Thyroid gland (tissue), 4 donors: ENCODE results near the gene DSC2. TPM values are rescaled to one million over a fixed set of nuclear protein-coding genes. Genes with fewer than 3 reads are reported as not detected.

Source experiments
- DNase-seq, 2 donors: peaks; one replicate each; pipeline ENCODE4 v3.0.0-alpha.2; 2019
- H3K27ac ChIP-seq, 3 donors: fragments of 200-600 bp; sonication (generic); 1 replicate in 2 of 3; 2 replicates in 1 of 3; pipeline ENCODE4 v1.5.1; 2016 to 2019; ENCODE audit warnings: mild to moderate bottlenecking in 1 of 3, moderate library complexity in 1 of 3
- H3K27me3 ChIP-seq: fragments of 200-600 bp; sonication (generic); one replicate; pipeline ENCODE4 v1.5.1; 2019
- H3K36me3 ChIP-seq, 2 donors: fragments of 200-600 bp; sonication (generic); one replicate each; pipeline ENCODE4 v1.5.1; 2016 to 2019
- H3K4me1 ChIP-seq, 2 donors: fragments of 200-600 bp; sonication (generic); one replicate each; pipeline ENCODE4 v1.5.1; 2017 to 2019
- H3K4me3 ChIP-seq, 3 donors: fragments of 200-600 bp; sonication (generic); replicated peaks in 1 of 3; 1 replicate in 2 of 3; 2 replicates in 1 of 3; pipeline ENCODE4 v1.5.1; 2016; ENCODE audit warnings: mild to moderate bottlenecking in 1 of 3
- H3K9me3 ChIP-seq: fragments of 200-600 bp; sonication (generic); one replicate; pipeline ENCODE4 v1.5.1; 2017
- POLR2A ChIP-seq, 2 donors: fragments of 450-650 bp; IDR thresholded peaks; one replicate each; pipeline ENCODE4 v1.6.1; 2017; ENCODE audit warnings: antibody characterized with exemption in 2 of 2, mild to moderate bottlenecking in 2 of 2, moderate library complexity in 1 of 2
- WGBS, 2 donors: methylation state at CpG; one replicate each; pipeline ENCODE4 v1.1.5; 2017; 5-methylcytosine and 5-hydroxymethylcytosine counted together
- intact Hi-C: fragments of 100-400 bp; cut with DNase I; formaldehyde crosslinking; loops from one replicate; pipeline ENCODE4 v1.15.1; 2023
- total RNA-seq, 4 donors: library from RNA; depleted of rRNA; stranded (reverse); fragments of >200 nt; gene quantifications; one replicate each; pipeline ENCODE4 v1.2.3, GENCODE V29; 2016
- TF ChIP-seq, protein P1 (sequence below), 6 experiments: fragments of 200-600 bp in 3 of 6; fragments of 450-650 bp in 3 of 6; sonication (generic) in 3 of 6; IDR thresholded peaks; one replicate each; pipeline ENCODE4 v1.5.1; 2016 to 2019; ENCODE audit warnings: antibody characterized with exemption in 6 of 6, mild to moderate bottlenecking in 2 of 6, inconsistent platforms in 1 of 6, moderate library complexity in 1 of 6

The DSC2 gene
- total RNA-seq, 4 donors from 2014 or later = 7.0 to 11.7 (median 7.5) TPM

DNA sequence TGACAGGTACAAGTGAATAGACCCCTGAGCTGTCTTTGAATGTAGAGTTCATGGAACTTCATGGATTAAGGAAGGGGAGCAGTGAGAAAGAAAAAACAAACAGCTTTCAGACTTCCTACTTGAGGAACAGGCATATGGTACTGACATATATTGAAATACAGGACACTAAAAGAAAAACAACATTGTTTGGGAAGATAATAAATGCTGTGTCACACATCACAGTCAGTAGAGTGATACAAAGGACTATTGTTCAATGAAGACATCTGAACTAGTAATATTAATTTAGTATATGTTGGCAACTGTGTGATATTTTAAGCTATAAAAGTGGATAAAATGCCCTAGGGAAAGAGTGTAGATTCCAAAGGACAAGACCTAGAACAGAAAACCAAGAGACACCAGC, 3.3 kb downstream of the DSC2 start:
- Histone ChIP-seq H3K36me3 (no peaks in the 10 kb centered on the region), H3K27me3 (no peaks in the 10 kb centered on the region), H3K9me3 (no peaks in the 10 kb centered on the region), H3K4me3 (no peak overlapping the region), H3K4me1 (peaks cover 0 to 7% of the 10 kb centered on the region in 2 donors), H3K27ac (no peak overlapping the region)
- TF ChIP-seq, protein P1, sequence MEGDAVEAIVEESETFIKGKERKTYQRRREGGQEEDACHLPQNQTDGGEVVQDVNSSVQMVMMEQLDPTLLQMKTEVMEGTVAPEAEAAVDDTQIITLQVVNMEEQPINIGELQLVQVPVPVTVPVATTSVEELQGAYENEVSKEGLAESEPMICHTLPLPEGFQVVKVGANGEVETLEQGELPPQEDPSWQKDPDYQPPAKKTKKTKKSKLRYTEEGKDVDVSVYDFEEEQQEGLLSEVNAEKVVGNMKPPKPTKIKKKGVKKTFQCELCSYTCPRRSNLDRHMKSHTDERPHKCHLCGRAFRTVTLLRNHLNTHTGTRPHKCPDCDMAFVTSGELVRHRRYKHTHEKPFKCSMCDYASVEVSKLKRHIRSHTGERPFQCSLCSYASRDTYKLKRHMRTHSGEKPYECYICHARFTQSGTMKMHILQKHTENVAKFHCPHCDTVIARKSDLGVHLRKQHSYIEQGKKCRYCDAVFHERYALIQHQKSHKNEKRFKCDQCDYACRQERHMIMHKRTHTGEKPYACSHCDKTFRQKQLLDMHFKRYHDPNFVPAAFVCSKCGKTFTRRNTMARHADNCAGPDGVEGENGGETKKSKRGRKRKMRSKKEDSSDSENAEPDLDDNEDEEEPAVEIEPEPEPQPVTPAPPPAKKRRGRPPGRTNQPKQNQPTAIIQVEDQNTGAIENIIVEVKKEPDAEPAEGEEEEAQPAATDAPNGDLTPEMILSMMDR (IDR thresholded peaks at IDR 0.05) = no peak
- TF ChIP-seq POLR2A (IDR thresholded peaks at IDR 0.05) = no peak
- intact Hi-C loops = no loop called here
- no peak for DNase-seq

DNA sequence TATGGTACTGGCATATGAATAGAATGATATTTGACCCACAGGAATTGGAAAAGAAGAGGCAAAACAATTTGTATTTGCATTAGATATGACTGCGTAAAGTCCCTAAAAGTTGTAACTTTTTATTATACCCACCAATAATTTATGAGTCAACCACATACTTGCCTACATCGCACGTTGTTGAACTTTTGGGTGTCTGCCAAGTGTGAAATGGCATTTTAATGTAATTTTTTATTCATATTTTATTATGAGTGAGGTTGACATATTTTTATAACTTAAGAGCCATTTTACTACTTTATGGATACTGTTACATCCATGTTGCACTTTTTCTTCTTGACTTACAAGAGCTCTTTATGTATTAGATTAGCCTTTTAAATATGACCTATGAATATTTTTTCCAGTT, 4.6 kb downstream of the DSC2 start:
- no peak for TF ChIP-seq POLR2A (IDR thresholded peaks at IDR 0.05)
- TF ChIP-seq, protein P1 (IDR thresholded peaks at IDR 0.05) = no peak
- no peaks in the 10 kb centered on the region for H3K36me3 ChIP-seq
- no peaks in the 10 kb centered on the region for H3K9me3 ChIP-seq
- intact Hi-C loops = no loop called here
- no peak overlapping the region for H3K27ac ChIP-seq
- H3K4me1 ChIP-seq = peaks cover 0 to 7% of the 10 kb centered on the region in 2 donors
- DNase-seq = no peak
- no peaks in the 10 kb centered on the region for H3K27me3 ChIP-seq
- 84 to 85% methylated on average over 3 of the region's 3 CpGs for WGBS, 2 donors
- H3K4me3 ChIP-seq = no peak overlapping the region

DNA sequence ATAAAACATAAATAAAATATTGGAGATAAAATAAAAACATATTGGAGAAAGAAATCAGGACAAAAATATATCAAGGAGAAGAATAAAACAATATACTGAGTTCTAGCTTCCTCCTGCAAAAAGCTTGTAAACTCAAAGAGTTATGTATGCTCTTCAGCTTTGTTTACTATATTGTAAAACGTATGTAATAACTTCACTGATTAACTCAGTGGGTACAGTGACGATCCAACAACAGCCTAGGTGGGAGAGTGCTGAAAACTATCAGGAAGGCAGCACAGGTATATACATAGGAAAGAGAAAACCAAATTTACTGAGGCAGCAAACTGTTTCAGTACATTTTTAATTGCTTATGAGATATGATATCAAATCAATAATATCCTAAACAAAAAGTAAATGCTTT, 8.3 kb downstream of the DSC2 start:
- Histone ChIP-seq H3K4me1 (no peaks in the 10 kb centered on the region), H3K36me3 (no peaks in the 10 kb centered on the region), H3K27ac (no peak overlapping the region), H3K4me3 (no peak overlapping the region), H3K27me3 (no peaks in the 10 kb centered on the region), H3K9me3 (no peaks in the 10 kb centered on the region)
- intact Hi-C loops = no loop called here
- no peak for TF ChIP-seq POLR2A (IDR thresholded peaks at IDR 0.05)
- TF ChIP-seq, protein P1 (IDR thresholded peaks at IDR 0.05) = no peak
- WGBS, 2 donors = 88 to 90% methylated on average over 2 of the region's 2 CpGs
- DNase-seq = no peak

DNA sequence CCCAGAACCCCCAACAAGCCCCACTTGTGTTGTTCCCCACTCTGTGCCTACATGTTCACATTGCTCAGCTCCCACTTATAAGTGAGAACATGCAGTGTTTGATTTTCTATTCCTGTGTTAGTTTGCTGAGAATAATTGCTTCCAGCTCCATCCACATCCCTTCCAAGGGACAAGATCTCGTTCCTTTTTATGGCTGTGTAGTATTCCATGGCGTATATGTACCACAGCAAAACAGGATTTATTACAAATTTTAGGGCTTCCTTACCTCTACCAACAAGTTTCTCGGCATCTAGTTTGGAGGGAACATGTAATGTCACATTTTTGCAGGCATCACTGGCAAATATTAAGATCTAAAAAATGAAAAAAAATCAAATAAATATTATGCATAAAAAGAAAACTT, 8.9 kb downstream of the DSC2 start:
- DNase-seq = no peak
- no peaks in the 10 kb centered on the region for H3K9me3 ChIP-seq
- H3K4me1 ChIP-seq = no peaks in the 10 kb centered on the region
- intact Hi-C loops = no loop called here
- no peak overlapping the region for H3K27ac ChIP-seq
- 93 to 95% methylated on average over 3 of the region's 3 CpGs for WGBS, 2 donors
- H3K36me3 ChIP-seq = no peaks in the 10 kb centered on the region
- H3K4me3 ChIP-seq = no peak overlapping the region
- no peaks in the 10 kb centered on the region for H3K27me3 ChIP-seq
- no peak for TF ChIP-seq POLR2A (IDR thresholded peaks at IDR 0.05)
- TF ChIP-seq, protein P1 (IDR thresholded peaks at IDR 0.05) = no peak

DNA sequence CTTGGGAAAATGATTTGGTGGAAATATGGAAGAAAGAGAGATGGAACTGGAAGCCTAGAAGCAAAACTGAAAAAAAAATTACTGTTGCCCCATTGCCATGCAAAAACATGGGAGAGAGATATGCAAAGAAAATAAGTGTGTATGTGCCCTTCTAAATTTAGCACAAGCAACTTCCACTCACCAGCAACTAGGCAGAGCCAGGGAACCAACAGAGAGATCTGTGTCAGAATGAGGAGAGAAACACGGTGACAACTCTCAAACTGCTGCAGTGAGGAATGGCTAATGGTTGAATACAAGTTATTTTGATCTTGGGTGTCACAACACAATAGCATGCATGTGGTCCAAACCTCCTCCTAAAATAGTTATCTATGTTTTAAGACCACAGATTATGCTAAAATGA, 10.9 kb downstream of the DSC2 start:
- Histone ChIP-seq H3K27ac (no peak overlapping the region), H3K4me1 (no peaks in the 10 kb centered on the region), H3K27me3 (no peaks in the 10 kb centered on the region), H3K36me3 (peaks cover 0 to 3% of the 10 kb centered on the region in 2 donors), H3K4me3 (no peak overlapping the region), H3K9me3 (no peaks in the 10 kb centered on the region)
- DNase-seq = no peak
- TF ChIP-seq, protein P1 (IDR thresholded peaks at IDR 0.05) = no peak
- no peak for TF ChIP-seq POLR2A (IDR thresholded peaks at IDR 0.05)
- intact Hi-C loops = no loop called here
- whole genome bisulfite sequencing, 2 donors = 87 to 89% methylated on average over 1 of the region's 1 CpG
